OCI-M2 (cell line): ENCODE measurements around the gene TMEM252.

Experiments
- DNase-seq: peaks from one replicate; lab custom pipeline; 2025; ENCODE audit not compliant: unreplicated experiment; lab: John Stamatoyannopoulos, UW

The TMEM252 gene

GRCh38 chr9:68545033-68545705, 4.5 kb upstream of the TMEM252 start:
- no peak for DNase-seq

GRCh38 chr9:68541568-68541967, 885 bp upstream of the TMEM252 start:
- DNase-seq, result no peak

GRCh38 chr9:68538200-68538599, 2.5 kb downstream of the TMEM252 start:
- DNase-seq, result no peak

GRCh38 chr9:68537616-68537880, 3.1 kb downstream of the TMEM252 start:
- DNase-seq, result no peak

GRCh38 chr9:68536876-68537615, 3.6 kb downstream of the TMEM252 start:
- no peak for DNase-seq

- DNase-seq, result no peak
Observed at GRCh38 chr9:68533678-68534077, 7.0 kb downstream of the TMEM252 start.

- no peak for DNase-seq
Observed at GRCh38 chr9:68532131-68532530, 8.6 kb downstream of the TMEM252 start.

- no peak for DNase-seq
Observed at GRCh38 chr9:68530618-68531017, 10.1 kb downstream of the TMEM252 start.

- no peak for DNase-seq
Observed at GRCh38 chr9:68523367-68523936, 17.2 kb downstream of the TMEM252 start.

- DNase-seq, result no peak
Observed at GRCh38 chr9:68522954-68523353, 17.7 kb downstream of the TMEM252 start.

GRCh38 chr9:68522131-68522530, 18.6 kb downstream of the TMEM252 start:
- no peak for DNase-seq

- no peak for DNase-seq
Observed at GRCh38 chr9:68515326-68516017, 25.2 kb downstream of the TMEM252 start.

GRCh38 chr9:68513981-68514380, 26.7 kb downstream of the TMEM252 start:
- DNase-seq, result no peak

GRCh38 chr9:68513385-68513784, 27.3 kb downstream of the TMEM252 start:
- DNase-seq, result no peak

- DNase-seq, result no peak
Observed at GRCh38 chr9:68509689-68510088, 31.0 kb downstream of the TMEM252 start.

GRCh38 chr9:68508547-68508946, 32.1 kb downstream of the TMEM252 start:
- DNase-seq, result no peak

GRCh38 chr9:68507806-68508145, 32.9 kb downstream of the TMEM252 start:
- DNase-seq, result no peak

GRCh38 chr9:68507130-68507805, 33.4 kb downstream of the TMEM252 start:
- no peak for DNase-seq

GRCh38 chr9:68506551-68506950, 34.1 kb downstream of the TMEM252 start:
- no peak for DNase-seq

GRCh38 chr9:68505681-68506409, 34.8 kb downstream of the TMEM252 start:
- no peak for DNase-seq

GRCh38 chr9:68502279-68502678, 38.4 kb downstream of the TMEM252 start:
- DNase-seq, result no peak
